Activated T-helper 2 cell treated with anti-CD3 and anti-CD28 coated beads, Interferon-gamma antibody, Interleukin-2, Interleukin-4, amounts not matched to agents 10 μg/mL and 5 μg/mL and 100 μg/mL, durations not matched to agents 14 hours and 24 hours and 36 hours (primary cell): ENCODE results near the gene RASA3. TPM values are rescaled to one million over a fixed set of nuclear protein-coding genes. Genes with fewer than 3 reads are reported as not detected.

Experiments used
- total RNA-seq: library from RNA; stranded (reverse); gene quantifications from 2 replicates; pipeline ENCODE4 v1.2.3, GENCODE V29; 2022

Gene RASA3
- total RNA-seq, 1 donor from 2014 or later = 13.9 TPM

Other genes with a start within 250 kb of the RASA3 start
- gene C13orf46, start 158.5 kb downstream of the RASA3 start, total RNA-seq = 0.16 and 0.27 TPM in 2 replicates
- not detected in 2 replicates for gene CFAP97D2, start 46.6 kb upstream of the RASA3 start, total RNA-seq
- gene CDC16, start 102.3 kb upstream of the RASA3 start, total RNA-seq = 80.4 and 86.1 TPM in 2 replicates
- gene UPF3A, start 149.0 kb upstream of the RASA3 start, total RNA-seq = 45.9 and 49.9 TPM in 2 replicates
- 41.7 and 45.6 TPM in 2 replicates for gene CHAMP1, start 181.9 kb upstream of the RASA3 start, total RNA-seq